MCF 10A (cell line): ENCODE results near the gene E4F1. TPM values are rescaled to one million over a fixed set of nuclear protein-coding genes. Genes with fewer than 3 reads are reported as not detected.

Experiments
- BruUV-seq: library from RNA; stranded (reverse); fragments of 400-500 nt; replicated peaks from 2 replicates; lab custom pipeline; 2021; lab: Mats Ljungman, UMichigan
- CTCF ChIA-PET: fragments of 300-600 bp; sonication (Branson Sonifier 250); formaldehyde crosslinking; extraction: SDS; loops from one replicate; lab custom pipeline; 2021; ENCODE audit warnings: antibody characterized with exemption, inconsistent platforms; lab: Yijun Ruan, JAX
- POLR2A ChIA-PET: fragments of 300-600, 350-650 bp; sonication (Branson Sonifier 250); formaldehyde crosslinking; extraction: SDS; loops from one replicate; lab custom pipeline; 2020; ENCODE audit warnings: antibody characterized with exemption, inconsistent platforms; lab: Yijun Ruan, JAX
- DNase-seq: peaks from one replicate; pipeline ENCODE4 v3.0.0-alpha.2; 2018; ENCODE audit not compliant: unreplicated experiment
- H3K27ac Mint-ChIP-seq: one replicate; pipeline ENCODE4 v1.8.0; 2022; ENCODE audit warnings: mild to moderate bottlenecking, low read depth, mixed read lengths; ENCODE audit not compliant: unreplicated experiment
- H3K27me3 Mint-ChIP-seq: one replicate; pipeline ENCODE4 v1.8.0; 2022; ENCODE audit warnings: mixed read lengths; ENCODE audit not compliant: insufficient read depth, unreplicated experiment
- H3K36me3 Mint-ChIP-seq: one replicate; pipeline ENCODE4 v1.8.0; 2022; ENCODE audit warnings: mild to moderate bottlenecking, moderate library complexity, mixed read lengths; ENCODE audit not compliant: insufficient read depth, unreplicated experiment
- H3K4me1 Mint-ChIP-seq: one replicate; pipeline ENCODE4 v1.8.0; 2022; ENCODE audit warnings: mixed read lengths; ENCODE audit not compliant: insufficient read depth, unreplicated experiment
- H3K4me3 Mint-ChIP-seq: one replicate; pipeline ENCODE4 v1.8.0; 2022; ENCODE audit warnings: mild to moderate bottlenecking, moderate library complexity, mixed read lengths; ENCODE audit not compliant: unreplicated experiment
- H3K9me3 Mint-ChIP-seq: one replicate; pipeline ENCODE4 v1.8.0; 2022; ENCODE audit warnings: mixed read lengths; ENCODE audit not compliant: unreplicated experiment
- intact Hi-C: fragments of 100-400 bp; cut with micrococcal nuclease; formaldehyde crosslinking; loops from 2 replicates; pipeline ENCODE4 v1.14.1; 2022
- total RNA-seq: library from RNA; stranded (reverse); gene quantifications from 2 replicates; pipeline ENCODE4 v1.2.3, GENCODE V29; 2022
- TF ChIP-seq, protein P1 (sequence below): fragments of 200-600 bp; IDR thresholded peaks from one replicate; pipeline ENCODE4 v1.8.0; 2022; ENCODE audit warnings: antibody characterized with exemption, mild to moderate bottlenecking; ENCODE audit not compliant: unreplicated experiment

The E4F1 gene
- total RNA-seq, 1 experiment from 2014 or later = 26.2 TPM

GRCh38 chr16:2196981-2197511, 26.3 kb upstream of the E4F1 start:
- no peak for DNase-seq
- ChIA-PET CTCF (interaction anchor here (0.6 to 0.7 kb wide), 2 partner anchors 304 to 484 kb away, joined by 4 read pairs; no protein-coding TSS in a partner anchor), POLR2A (interaction anchor here (1.2 to 1.6 kb wide), 2 partner anchors 18 to 42 kb away, joined by 3 to 6 read pairs; partner anchors contain the start of genes PGP and TRAF7)
- TF ChIP-seq, protein P1, sequence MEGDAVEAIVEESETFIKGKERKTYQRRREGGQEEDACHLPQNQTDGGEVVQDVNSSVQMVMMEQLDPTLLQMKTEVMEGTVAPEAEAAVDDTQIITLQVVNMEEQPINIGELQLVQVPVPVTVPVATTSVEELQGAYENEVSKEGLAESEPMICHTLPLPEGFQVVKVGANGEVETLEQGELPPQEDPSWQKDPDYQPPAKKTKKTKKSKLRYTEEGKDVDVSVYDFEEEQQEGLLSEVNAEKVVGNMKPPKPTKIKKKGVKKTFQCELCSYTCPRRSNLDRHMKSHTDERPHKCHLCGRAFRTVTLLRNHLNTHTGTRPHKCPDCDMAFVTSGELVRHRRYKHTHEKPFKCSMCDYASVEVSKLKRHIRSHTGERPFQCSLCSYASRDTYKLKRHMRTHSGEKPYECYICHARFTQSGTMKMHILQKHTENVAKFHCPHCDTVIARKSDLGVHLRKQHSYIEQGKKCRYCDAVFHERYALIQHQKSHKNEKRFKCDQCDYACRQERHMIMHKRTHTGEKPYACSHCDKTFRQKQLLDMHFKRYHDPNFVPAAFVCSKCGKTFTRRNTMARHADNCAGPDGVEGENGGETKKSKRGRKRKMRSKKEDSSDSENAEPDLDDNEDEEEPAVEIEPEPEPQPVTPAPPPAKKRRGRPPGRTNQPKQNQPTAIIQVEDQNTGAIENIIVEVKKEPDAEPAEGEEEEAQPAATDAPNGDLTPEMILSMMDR = no peak
- Mint-ChIP-seq H3K36me3 (no peaks in the 10 kb centered on the region), H3K27ac (no peak overlapping the region), H3K4me3 (peak overlapping the region; percentile 33), H3K27me3 (no peaks in the 10 kb centered on the region), H3K4me1 (no peaks in the 10 kb centered on the region), H3K9me3 (no peaks in the 10 kb centered on the region)
- no TSS peak for BruUV-seq
- intact Hi-C loops = no loop called here

GRCh38 chr16:2197765-2198164, 25.6 kb upstream of the E4F1 start:
- no TSS peak for BruUV-seq
- ChIA-PET CTCF (interaction anchor here (0.7 kb wide), 1 partner anchor 303 kb away, joined by 4 read pairs; no protein-coding TSS in a partner anchor), POLR2A (interaction anchor here (0.7 to 1.6 kb wide), 3 partner anchors 17 to 53 kb away, joined by 3 to 4 read pairs (median 3); partner anchors contain the start of gene PGP)
- DNase-seq = no peak
- Mint-ChIP-seq H3K27me3 (no peaks in the 10 kb centered on the region), H3K36me3 (no peaks in the 10 kb centered on the region), H3K27ac (no peak overlapping the region), H3K4me3 (no peak overlapping the region), H3K4me1 (no peaks in the 10 kb centered on the region), H3K9me3 (no peaks in the 10 kb centered on the region)
- TF ChIP-seq, protein P1 = no peak
- intact Hi-C loops = no loop called here

GRCh38 chr16:2198283-2198682, 25.1 kb upstream of the E4F1 start:
- no peaks in the 10 kb centered on the region for H3K9me3 Mint-ChIP-seq
- no peak for DNase-seq
- ChIA-PET POLR2A (interaction anchor here (0.7 to 1.0 kb wide), 2 partner anchors 47 to 52 kb away, joined by 3 to 4 read pairs; no protein-coding TSS in a partner anchor), CTCF (no interaction called here)
- no peaks in the 10 kb centered on the region for H3K36me3 Mint-ChIP-seq
- no peak overlapping the region for H3K4me3 Mint-ChIP-seq
- H3K27ac Mint-ChIP-seq = no peak overlapping the region
- H3K27me3 Mint-ChIP-seq = no peaks in the 10 kb centered on the region
- BruUV-seq = no TSS peak
- intact Hi-C loops = no loop called here
- TF ChIP-seq, protein P1 = no peak
- no peaks in the 10 kb centered on the region for H3K4me1 Mint-ChIP-seq

DNA sequence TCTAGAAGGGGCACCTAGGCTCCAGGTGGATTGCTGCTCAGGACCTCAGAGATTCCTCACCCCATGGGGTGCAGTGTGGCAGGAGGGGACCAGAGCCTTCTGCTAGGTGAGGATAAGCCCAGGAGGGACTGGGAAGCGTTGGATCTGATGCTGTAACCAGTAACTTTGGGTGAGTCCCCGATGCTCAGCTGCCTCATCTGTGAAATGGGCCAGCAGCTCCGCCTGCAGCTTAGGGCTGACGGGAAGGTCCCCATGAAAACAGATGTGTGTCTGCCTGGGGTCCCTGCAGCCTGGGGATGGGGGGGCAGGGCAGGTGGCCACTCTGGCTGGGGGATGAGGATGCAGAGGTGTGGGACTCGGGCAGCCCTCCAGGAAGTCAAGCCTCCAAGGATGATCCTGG, 24.3 kb upstream of the E4F1 start:
- no TSS peak for BruUV-seq

More for the DNA sequence above, 24.3 kb upstream of the E4F1 start:
- no peak for DNase-seq
- TF ChIP-seq, protein P1 = no peak
- H3K4me3 Mint-ChIP-seq = no peak overlapping the region
- no peak overlapping the region for H3K27ac Mint-ChIP-seq
- H3K36me3 Mint-ChIP-seq = no peaks in the 10 kb centered on the region
- intact Hi-C loops = no loop called here
- ChIA-PET POLR2A (interaction anchor here (1.0 to 1.4 kb wide), 2 partner anchors 38 to 48 kb away, joined by 3 to 4 read pairs; no protein-coding TSS in a partner anchor), CTCF (no interaction called here)
- H3K9me3 Mint-ChIP-seq = no peaks in the 10 kb centered on the region
- H3K27me3 Mint-ChIP-seq = no peaks in the 10 kb centered on the region
- no peaks in the 10 kb centered on the region for H3K4me1 Mint-ChIP-seq
